ENCODE data around the gene MIA3. TPM values are rescaled to one million over a fixed set of nuclear protein-coding genes. Genes with fewer than 3 reads are reported as not detected.

Gene MIA3
- total and polyA plus RNA-seq, 9 of the 15 experiments (the other 6 are each of a cell fraction or from before 2014, with no cell fraction given), result 21.6 to 89.4 (median 40.8) TPM

- peak; percentile 7 for TF ChIP-seq PRDM10 (IDR thresholded peaks at IDR 0.05; ENCODE audit: partially characterized antibody)
- TF ChIP-seq ZKSCAN1 (IDR thresholded peaks at IDR 0.05; ENCODE audit: low read depth, low read length), result 0 out of 2 replicates have a peak, but pooled peaks have one; percentile 61
- TF ChIP-seq ZNF12 (CRISPR knock-in tag; IDR thresholded peaks at IDR 0.05), result no peak
- TF ChIP-seq HNRNPK (IDR thresholded peaks at IDR 0.05; ENCODE audit: low read depth, low read length, poor library complexity, severe bottlenecking), result no peak
- no peak for TF ChIP-seq ZBTB34 (CRISPR knock-in tag; IDR thresholded peaks at IDR 0.05)
- TF ChIP-seq GTF3C2 (IDR thresholded peaks at IDR 0.05; ENCODE audit: borderline replicate concordance, extremely low read depth, insufficient read length), result no peak
- TF ChIP-seq POU5F1 (IDR thresholded peaks at IDR 0.05; ENCODE audit: borderline replicate concordance, low read depth, low read length, partially characterized antibody), result no peak
- TF ChIP-seq ZNF140 (CRISPR knock-in tag; IDR thresholded peaks at IDR 0.05), result no peak
- 0 out of 2 replicates have a peak, but pooled peaks have one; percentile 18 for TF ChIP-seq SMARCA4 (IDR thresholded peaks at IDR 0.05)
- TF ChIP-seq TFE3 (CRISPR knock-in tag; IDR thresholded peaks at IDR 0.05), result no peak
- TF ChIP-seq HEY1 (CRISPR knock-in tag; IDR thresholded peaks at IDR 0.05; ENCODE audit: borderline replicate concordance), result 0 out of 2 replicates have a peak, but pooled peaks have one; percentile 68
- no peak for TF ChIP-seq SETDB1 (IDR thresholded peaks at IDR 0.05; ENCODE audit: low read length)
- TF ChIP-seq PTTG1 (tag; IDR thresholded peaks at IDR 0.05; ENCODE audit: low read depth), result no peak
- no peak for TF ChIP-seq ZNF785 (CRISPR knock-in tag; IDR thresholded peaks at IDR 0.05)
- TF ChIP-seq TFAM (CRISPR knock-in tag; conservative IDR thresholded peaks at IDR 0.05), result no peak
- 0 out of 2 replicates have a peak, but pooled peaks have one; percentile 7 for TF ChIP-seq ZNF445 (CRISPR knock-in tag; IDR thresholded peaks at IDR 0.05; ENCODE audit: low read depth)
- no peak for TF ChIP-seq STAT5B (CRISPR knock-in tag; IDR thresholded peaks at IDR 0.05)
These were observed 95.4 kb downstream of the MIA3 start (continued) for GRCh38 chr1:222713091-222713961.
